ENCODE results near the gene CSKMT.
"Not testable (repeated sequence)": the region's sequence is repeated elsewhere in the genome, so short reads cannot be mapped to it uniquely, and the experiment has no call there.

CSKMT gene

GRCh38 chr11:62694455-62695167, 29.5 kb downstream of the CSKMT start:
- peak; percentile 93 for TF ChIP-seq CTCF (IDR thresholded peaks at IDR 0.05; ENCODE audit: low read depth, low read length)
- peak; percentile 69 for DNase-seq (ENCODE audit: extremely low read depth, low read depth)

- TF ChIP-seq CTCF (IDR thresholded peaks at IDR 0.05; ENCODE audit: low read depth, low read length): no peak
- no peak for DNase-seq (ENCODE audit: extremely low read depth, low read depth)
These were observed 37.1 kb downstream of the CSKMT start for GRCh38 chr11:62702246-62702645.

GRCh38 chr11:62703921-62704320, 38.8 kb downstream of the CSKMT start:
- not testable (repeated sequence) for DNase-seq (ENCODE audit: extremely low read depth, low read depth)

GRCh38 chr11:62705413-62705812, 40.3 kb downstream of the CSKMT start:
- no peak for TF ChIP-seq CTCF (IDR thresholded peaks at IDR 0.05; ENCODE audit: low read depth, low read length)

GRCh38 chr11:62705880-62706849, 41.1 kb downstream of the CSKMT start:
- TF ChIP-seq CTCF (IDR thresholded peaks at IDR 0.05; ENCODE audit: low read depth, low read length): no peak
- DNase-seq (ENCODE audit: extremely low read depth, low read depth): peak; percentile 87

More at GRCh38 chr11:62705413-62705812, 40.3 kb downstream of the CSKMT start:
- DNase-seq (ENCODE audit: extremely low read depth, low read depth): no peak

- no peak for TF ChIP-seq CTCF (IDR thresholded peaks at IDR 0.05; ENCODE audit: low read depth, low read length)
- no peak for DNase-seq (ENCODE audit: extremely low read depth, low read depth)
These were observed 41.7 kb downstream of the CSKMT start for GRCh38 chr11:62706850-62707247.

GRCh38 chr11:62707277-62707861, 42.3 kb downstream of the CSKMT start, which contains the start of the genes BSCL2 and GNG3:
TSS of gene BSCL2 (minus strand) at chr11:62707424. CDS start at chr11:62707195, 229 bp downstream.
TSS of gene GNG3 (plus strand) at chr11:62707676. CDS start at chr11:62708296, 620 bp downstream.
- DNase-seq (ENCODE audit: extremely low read depth, low read depth): no peak
- TF ChIP-seq CTCF (IDR thresholded peaks at IDR 0.05; ENCODE audit: low read depth, low read length): no peak
